ENCODE results near the gene SPRY1. TPM values are rescaled to one million over a fixed set of nuclear protein-coding genes. Genes with fewer than 3 reads are reported as not detected.

The SPRY1 gene
- total and polyA plus RNA-seq, 4 donors, result 11.1 to 20.3 (median 12.4) TPM

- Histone ChIP-seq H3K9me3 (ENCODE audit: control insufficient read depth in 4 of 4, low read length in 3 of 4) (no peaks in the 10 kb centered on the region), H3K27ac (ENCODE audit: low read depth in 1 of 2, low read length in 2 of 2) (no peak overlapping the region), H3K36me3 (ENCODE audit: control insufficient read depth in 4 of 4, insufficient read depth in 3 of 4, low read depth in 1 of 4, low read length in 3 of 4) (no peaks in the 10 kb centered on the region), H3K4me1 (ENCODE audit: control insufficient read depth in 4 of 4, insufficient read depth in 4 of 4, low read length in 3 of 4) (peaks cover 0 to 8% (median 0%) of the 10 kb centered on the region in 4 donors), H3K9ac (ENCODE audit: low read depth in 1 of 2, low read length in 2 of 2) (peak overlapping the region in 1 of 2 donors; percentile 12), H3K4me3 (ENCODE audit: low read depth in 1 of 3, low read length in 3 of 3) (peak overlapping the region in 2 of 3 donors; percentile 51 to 58), H3K27me3 (ENCODE audit: control insufficient read depth in 4 of 4, insufficient read depth in 4 of 4, low read length in 3 of 4) (no peaks in the 10 kb centered on the region)
- no peak for TF ChIP-seq GABPA (IDR thresholded peaks at IDR 0.05 in 1 of 2, conservative IDR thresholded peaks at IDR 0.05 in 1 of 2)
- no peak for TF ChIP-seq MAX (IDR thresholded peaks at IDR 0.05)
- no peak for TF ChIP-seq SP1 (IDR thresholded peaks at IDR 0.05)
- no peak for TF ChIP-seq REST (IDR thresholded peaks at IDR 0.05)
- TF ChIP-seq HNF4G (IDR thresholded peaks at IDR 0.05), result no peak
- no peak for TF ChIP-seq ATF3 (IDR thresholded peaks at IDR 0.05)
- TF ChIP-seq CTCF (IDR thresholded peaks at IDR 0.05; ENCODE audit: low read depth, low read length, missing input control), result no peak
- TF ChIP-seq YY1 (IDR thresholded peaks at IDR 0.05), result peak; percentile 35
- 56% methylated on average over 6 of the region's 6 CpGs for WGBS
- DNase-seq (ENCODE audit: low spot score), result no peak
Measured at GRCh38 chr4:123352240-123352945, 44.2 kb upstream of the SPRY1 start.

- peaks cover 0 to 8% (median 0%) of the 10 kb centered on the region in 4 donors for H3K4me1 ChIP-seq (ENCODE audit: control insufficient read depth in 4 of 4, insufficient read depth in 4 of 4, low read length in 3 of 4)
- no peaks in the 10 kb centered on the region for H3K36me3 ChIP-seq (ENCODE audit: control insufficient read depth in 4 of 4, insufficient read depth in 3 of 4, low read depth in 1 of 4, low read length in 3 of 4)
- no peak overlapping the region for H3K9ac ChIP-seq (ENCODE audit: low read depth in 1 of 2, low read length in 2 of 2)
- DNase-seq (ENCODE audit: low spot score), result no peak
- H3K9me3 ChIP-seq (ENCODE audit: control insufficient read depth in 4 of 4, low read length in 3 of 4), result no peaks in the 10 kb centered on the region
- H3K27me3 ChIP-seq (ENCODE audit: control insufficient read depth in 4 of 4, insufficient read depth in 4 of 4, low read length in 3 of 4), result no peaks in the 10 kb centered on the region
- WGBS, result 84% methylated on average over 1 of the region's 1 CpG
- H3K4me3 ChIP-seq (ENCODE audit: low read depth in 1 of 3, low read length in 3 of 3), result no peak overlapping the region
- TF ChIP-seq NR2F2 (IDR thresholded peaks at IDR 0.05) (no peak), ZBTB33 (IDR thresholded peaks at IDR 0.05) (no peak), EGR1 (IDR thresholded peaks at IDR 0.05; ENCODE audit: low read depth in 2 of 2) (no peak), TAF1 (conservative IDR thresholded peaks at IDR 0.05) (no peak), ATF3 (IDR thresholded peaks at IDR 0.05) (no peak)
- H3K27ac ChIP-seq (ENCODE audit: low read depth in 1 of 2, low read length in 2 of 2), result no peak overlapping the region
Measured at GRCh38 chr4:123352966-123353365, 43.6 kb upstream of the SPRY1 start.

All from liver (tissue), 9 donors.